ENCODE data around the gene CDH4.

- TF ChIP-seq, protein P1, sequence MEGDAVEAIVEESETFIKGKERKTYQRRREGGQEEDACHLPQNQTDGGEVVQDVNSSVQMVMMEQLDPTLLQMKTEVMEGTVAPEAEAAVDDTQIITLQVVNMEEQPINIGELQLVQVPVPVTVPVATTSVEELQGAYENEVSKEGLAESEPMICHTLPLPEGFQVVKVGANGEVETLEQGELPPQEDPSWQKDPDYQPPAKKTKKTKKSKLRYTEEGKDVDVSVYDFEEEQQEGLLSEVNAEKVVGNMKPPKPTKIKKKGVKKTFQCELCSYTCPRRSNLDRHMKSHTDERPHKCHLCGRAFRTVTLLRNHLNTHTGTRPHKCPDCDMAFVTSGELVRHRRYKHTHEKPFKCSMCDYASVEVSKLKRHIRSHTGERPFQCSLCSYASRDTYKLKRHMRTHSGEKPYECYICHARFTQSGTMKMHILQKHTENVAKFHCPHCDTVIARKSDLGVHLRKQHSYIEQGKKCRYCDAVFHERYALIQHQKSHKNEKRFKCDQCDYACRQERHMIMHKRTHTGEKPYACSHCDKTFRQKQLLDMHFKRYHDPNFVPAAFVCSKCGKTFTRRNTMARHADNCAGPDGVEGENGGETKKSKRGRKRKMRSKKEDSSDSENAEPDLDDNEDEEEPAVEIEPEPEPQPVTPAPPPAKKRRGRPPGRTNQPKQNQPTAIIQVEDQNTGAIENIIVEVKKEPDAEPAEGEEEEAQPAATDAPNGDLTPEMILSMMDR (IDR thresholded peaks at IDR 0.05; ENCODE audit: extremely low read depth in 1 of 2, insufficient read depth in 1 of 2, low read depth in 1 of 2, low read length in 2 of 2), result no peak
- TF ChIP-seq, protein P2, sequence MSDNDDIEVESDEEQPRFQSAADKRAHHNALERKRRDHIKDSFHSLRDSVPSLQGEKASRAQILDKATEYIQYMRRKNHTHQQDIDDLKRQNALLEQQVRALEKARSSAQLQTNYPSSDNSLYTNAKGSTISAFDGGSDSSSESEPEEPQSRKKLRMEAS (IDR thresholded peaks at IDR 0.05; ENCODE audit: insufficient read depth, insufficient read length), result no peak
- TF ChIP-seq POLR2A (IDR thresholded peaks at IDR 0.05; ENCODE audit: low read depth, low read length), result no peak
These were observed 560.9 kb downstream of the CDH4 start for GRCh38 chr20:61812845-61813485.

Data from endothelial cell of umbilical vein (primary cell).